Measurements from ENCODE around the gene DPEP3.

The DPEP3 gene

GRCh38 chr16:67931712-67932461 lies 48.4 kb downstream of the DPEP3 start, which contains the start of gene CTRL:
TSS of gene CTRL (minus strand) at chr16:67931862. CDS start at chr16:67931852, 10 bp downstream.
- DNase-seq (ENCODE audit: low read depth, low spot score), result no peak

- no peak for DNase-seq (ENCODE audit: low read depth, low spot score)
Measured at GRCh38 chr16:67930678-67931211, 49.6 kb downstream of the DPEP3 start.

- DNase-seq (ENCODE audit: low read depth, low spot score), result no peak
Measured at GRCh38 chr16:67930191-67930590, 50.1 kb downstream of the DPEP3 start.

GRCh38 chr16:67928561-67929364 lies 51.5 kb downstream of the DPEP3 start:
- peak; percentile 50 for DNase-seq (ENCODE audit: low read depth, low spot score)

GRCh38 chr16:67928147-67928546 lies 52.2 kb downstream of the DPEP3 start:
- no peak for DNase-seq (ENCODE audit: low read depth, low spot score)

- DNase-seq (ENCODE audit: low read depth, low spot score), result no peak
Measured at GRCh38 chr16:67927131-67927941, 53.0 kb downstream of the DPEP3 start.

GRCh38 chr16:67926181-67926750 lies 54.0 kb downstream of the DPEP3 start:
- no peak for DNase-seq (ENCODE audit: low read depth, low spot score)
